Measurements from ENCODE around the gene GART. TPM values are rescaled to one million over a fixed set of nuclear protein-coding genes. Genes with fewer than 3 reads are reported as not detected.

GART gene
- polyA plus RNA-seq, 2 of the 4 experiments (the other 2 are of a cell fraction) = 42.3 to 70.2 TPM

DNA sequence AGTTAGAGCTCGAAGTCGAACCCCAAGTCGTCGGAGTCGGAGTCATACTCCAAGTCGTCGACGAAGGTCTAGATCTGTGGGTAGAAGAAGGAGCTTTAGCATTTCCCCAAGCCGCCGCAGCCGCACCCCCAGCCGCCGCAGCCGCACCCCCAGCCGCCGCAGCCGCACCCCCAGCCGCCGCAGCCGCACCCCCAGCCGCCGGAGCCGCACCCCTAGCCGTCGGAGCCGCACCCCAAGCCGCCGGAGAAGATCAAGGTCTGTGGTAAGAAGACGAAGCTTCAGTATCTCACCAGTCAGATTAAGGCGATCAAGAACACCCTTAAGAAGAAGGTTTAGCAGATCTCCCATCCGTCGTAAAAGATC, 13.0 kb upstream of the GART start:
- H3K4me2 ChIP-seq = no peak overlapping the region
- no peak for FAIRE-seq
- ChIA-PET CTCF (interaction anchor here (0.8 to 2.2 kb wide), 3 partner anchors 10 to 51 kb away, joined by 3 to 4 read pairs (median 3); no protein-coding TSS in a partner anchor), POLR2A (no interaction called here)
- no peaks in the 10 kb centered on the region for H3K9me3 ChIP-seq
- DNase-seq (ENCODE audit: low read depth in 1 of 2, low spot score in 1 of 2) = no peak
- no peak overlapping the region for H3K27ac ChIP-seq
- TF ChIP-seq EHF (CRISPR knock-in tag; IDR thresholded peaks at IDR 0.05) (no peak), RAD21 (conservative IDR thresholded peaks at IDR 0.05 in 1 of 2, IDR thresholded peaks at IDR 0.05 in 1 of 2) (no peak), ZFP36 (IDR thresholded peaks at IDR 0.05; ENCODE audit: borderline replicate concordance, partially characterized antibody) (no peak), CBX8 (IDR thresholded peaks at IDR 0.05) (no peak), POLR2A (IDR thresholded peaks at IDR 0.05; ENCODE audit: low read length) (no peak), ZC3H11A (IDR thresholded peaks at IDR 0.05) (no peak), MAFK (IDR thresholded peaks at IDR 0.05; ENCODE audit: partially characterized antibody) (no peak), TFCP2L1 (CRISPR knock-in tag; IDR thresholded peaks at IDR 0.05) (no peak), MAZ (IDR thresholded peaks at IDR 0.05; ENCODE audit: borderline replicate concordance, low read depth, low read length) (no peak), HOXB5 (CRISPR knock-in tag; IDR thresholded peaks at IDR 0.05) (no peak), MYC (IDR thresholded peaks at IDR 0.05; ENCODE audit: borderline replicate concordance, low read length) (no peak), ESRRA (IDR thresholded peaks at IDR 0.05; ENCODE audit: borderline replicate concordance, low read length) (no peak), RARB (CRISPR knock-in tag; IDR thresholded peaks at IDR 0.05) (no peak)
- TF ChIP-seq, protein P1, sequence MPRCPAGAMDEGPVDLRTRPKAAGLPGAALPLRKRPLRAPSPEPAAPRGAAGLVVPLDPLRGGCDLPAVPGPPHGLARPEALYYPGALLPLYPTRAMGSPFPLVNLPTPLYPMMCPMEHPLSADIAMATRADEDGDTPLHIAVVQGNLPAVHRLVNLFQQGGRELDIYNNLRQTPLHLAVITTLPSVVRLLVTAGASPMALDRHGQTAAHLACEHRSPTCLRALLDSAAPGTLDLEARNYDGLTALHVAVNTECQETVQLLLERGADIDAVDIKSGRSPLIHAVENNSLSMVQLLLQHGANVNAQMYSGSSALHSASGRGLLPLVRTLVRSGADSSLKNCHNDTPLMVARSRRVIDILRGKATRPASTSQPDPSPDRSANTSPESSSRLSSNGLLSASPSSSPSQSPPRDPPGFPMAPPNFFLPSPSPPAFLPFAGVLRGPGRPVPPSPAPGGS (IDR thresholded peaks at IDR 0.05) = no peak
- TF ChIP-seq, protein P2, sequence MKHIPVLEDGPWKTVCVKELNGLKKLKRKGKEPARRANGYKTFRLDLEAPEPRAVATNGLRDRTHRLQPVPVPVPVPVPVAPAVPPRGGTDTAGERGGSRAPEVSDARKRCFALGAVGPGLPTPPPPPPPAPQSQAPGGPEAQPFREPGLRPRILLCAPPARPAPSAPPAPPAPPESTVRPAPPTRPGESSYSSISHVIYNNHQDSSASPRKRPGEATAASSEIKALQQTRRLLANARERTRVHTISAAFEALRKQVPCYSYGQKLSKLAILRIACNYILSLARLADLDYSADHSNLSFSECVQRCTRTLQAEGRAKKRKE (CRISPR knock-in tag; IDR thresholded peaks at IDR 0.05; ENCODE audit: low read depth) = no peak
- TF ChIP-seq, protein P3, sequence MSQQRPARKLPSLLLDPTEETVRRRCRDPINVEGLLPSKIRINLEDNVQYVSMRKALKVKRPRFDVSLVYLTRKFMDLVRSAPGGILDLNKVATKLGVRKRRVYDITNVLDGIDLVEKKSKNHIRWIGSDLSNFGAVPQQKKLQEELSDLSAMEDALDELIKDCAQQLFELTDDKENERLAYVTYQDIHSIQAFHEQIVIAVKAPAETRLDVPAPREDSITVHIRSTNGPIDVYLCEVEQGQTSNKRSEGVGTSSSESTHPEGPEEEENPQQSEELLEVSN (IDR thresholded peaks at IDR 0.05; ENCODE audit: borderline replicate concordance, low read depth) = no peak
- no peaks in the 10 kb centered on the region for H3K4me1 ChIP-seq
- 95% methylated on average over 27 of the region's 32 CpGs for WGBS (ENCODE audit: missing lambda C conversion rate)
- no peak for ATAC-seq
- no peak overlapping the region for H3K4me3 ChIP-seq

DNA sequence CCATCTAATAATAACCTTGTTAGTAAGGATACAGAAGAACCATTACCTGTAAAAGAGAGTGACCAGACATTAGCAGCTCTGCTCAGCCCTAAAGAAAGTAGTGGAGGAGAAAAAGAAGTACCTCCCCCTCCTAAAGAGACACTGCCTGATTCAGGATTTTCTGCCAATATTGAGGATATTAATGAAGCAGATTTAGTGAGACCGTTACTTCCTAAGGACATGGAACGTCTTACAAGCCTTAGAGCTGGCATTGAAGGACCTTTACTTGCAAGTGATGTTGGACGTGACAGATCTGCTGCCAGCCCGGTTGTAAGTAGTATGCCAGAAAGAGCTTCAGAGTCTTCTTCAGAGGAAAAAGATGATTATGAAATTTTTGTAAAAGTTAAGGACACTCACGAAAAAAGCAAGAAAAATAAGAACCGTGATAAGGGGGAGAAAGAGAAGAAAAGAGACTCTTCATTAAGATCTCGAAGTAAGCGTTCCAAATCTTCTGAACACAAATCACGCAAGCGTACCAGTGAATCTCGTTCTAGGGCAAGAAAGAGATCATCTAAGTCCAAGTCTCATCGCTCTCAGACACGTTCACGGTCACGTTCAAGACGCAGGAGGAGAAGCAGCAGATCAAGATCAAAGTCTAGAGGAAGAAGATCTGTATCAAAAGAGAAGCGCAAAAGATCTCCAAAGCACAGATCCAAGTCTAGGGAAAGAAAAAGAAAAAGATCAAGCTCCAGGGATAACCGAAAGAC, 12.5 kb upstream of the GART start:
- ChIA-PET CTCF (interaction anchor here (0.8 to 1.0 kb wide), 2 partner anchors 9 to 51 kb away, joined by 3 read pairs; no protein-coding TSS in a partner anchor), POLR2A (no interaction called here)
- Histone ChIP-seq H3K27ac (no peak overlapping the region), H3K4me3 (no peak overlapping the region), H3K4me2 (no peak overlapping the region), H3K9me3 (no peaks in the 10 kb centered on the region), H3K4me1 (no peaks in the 10 kb centered on the region)
- no peak for ATAC-seq
- FAIRE-seq = no peak
- WGBS (ENCODE audit: missing lambda C conversion rate) = 91% methylated on average over 18 of the region's 18 CpGs
- no peak for DNase-seq (ENCODE audit: low read depth in 1 of 2, low spot score in 1 of 2)
- TF ChIP-seq, protein P4, sequence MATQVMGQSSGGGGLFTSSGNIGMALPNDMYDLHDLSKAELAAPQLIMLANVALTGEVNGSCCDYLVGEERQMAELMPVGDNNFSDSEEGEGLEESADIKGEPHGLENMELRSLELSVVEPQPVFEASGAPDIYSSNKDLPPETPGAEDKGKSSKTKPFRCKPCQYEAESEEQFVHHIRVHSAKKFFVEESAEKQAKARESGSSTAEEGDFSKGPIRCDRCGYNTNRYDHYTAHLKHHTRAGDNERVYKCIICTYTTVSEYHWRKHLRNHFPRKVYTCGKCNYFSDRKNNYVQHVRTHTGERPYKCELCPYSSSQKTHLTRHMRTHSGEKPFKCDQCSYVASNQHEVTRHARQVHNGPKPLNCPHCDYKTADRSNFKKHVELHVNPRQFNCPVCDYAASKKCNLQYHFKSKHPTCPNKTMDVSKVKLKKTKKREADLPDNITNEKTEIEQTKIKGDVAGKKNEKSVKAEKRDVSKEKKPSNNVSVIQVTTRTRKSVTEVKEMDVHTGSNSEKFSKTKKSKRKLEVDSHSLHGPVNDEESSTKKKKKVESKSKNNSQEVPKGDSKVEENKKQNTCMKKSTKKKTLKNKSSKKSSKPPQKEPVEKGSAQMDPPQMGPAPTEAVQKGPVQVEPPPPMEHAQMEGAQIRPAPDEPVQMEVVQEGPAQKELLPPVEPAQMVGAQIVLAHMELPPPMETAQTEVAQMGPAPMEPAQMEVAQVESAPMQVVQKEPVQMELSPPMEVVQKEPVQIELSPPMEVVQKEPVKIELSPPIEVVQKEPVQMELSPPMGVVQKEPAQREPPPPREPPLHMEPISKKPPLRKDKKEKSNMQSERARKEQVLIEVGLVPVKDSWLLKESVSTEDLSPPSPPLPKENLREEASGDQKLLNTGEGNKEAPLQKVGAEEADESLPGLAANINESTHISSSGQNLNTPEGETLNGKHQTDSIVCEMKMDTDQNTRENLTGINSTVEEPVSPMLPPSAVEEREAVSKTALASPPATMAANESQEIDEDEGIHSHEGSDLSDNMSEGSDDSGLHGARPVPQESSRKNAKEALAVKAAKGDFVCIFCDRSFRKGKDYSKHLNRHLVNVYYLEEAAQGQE (IDR thresholded peaks at IDR 0.05) = no peak
- TF ChIP-seq GATA3 (IDR thresholded peaks at IDR 0.05; ENCODE audit: borderline replicate concordance) (no peak), ZC3H11A (IDR thresholded peaks at IDR 0.05) (no peak), EHF (CRISPR knock-in tag; IDR thresholded peaks at IDR 0.05) (no peak), CHD2 (IDR thresholded peaks at IDR 0.05; ENCODE audit: low read length, partially characterized antibody) (no peak), ZFP36 (IDR thresholded peaks at IDR 0.05; ENCODE audit: borderline replicate concordance, partially characterized antibody) (no peak), POLR2A (IDR thresholded peaks at IDR 0.05; ENCODE audit: low read length) (no peak), ZNF302 (CRISPR knock-in tag; IDR thresholded peaks at IDR 0.05) (no peak), PHF8 (IDR thresholded peaks at IDR 0.05; ENCODE audit: borderline replicate concordance, low read depth) (no peak), SREBF2 (IDR thresholded peaks at IDR 0.05) (no peak), ESRRA (IDR thresholded peaks at IDR 0.05; ENCODE audit: borderline replicate concordance, low read length) (no peak), FOSB (CRISPR knock-in tag; IDR thresholded peaks at IDR 0.05) (no peak), HOXA7 (CRISPR knock-in tag; IDR thresholded peaks at IDR 0.05) (no peak)
- TF ChIP-seq, protein P5, sequence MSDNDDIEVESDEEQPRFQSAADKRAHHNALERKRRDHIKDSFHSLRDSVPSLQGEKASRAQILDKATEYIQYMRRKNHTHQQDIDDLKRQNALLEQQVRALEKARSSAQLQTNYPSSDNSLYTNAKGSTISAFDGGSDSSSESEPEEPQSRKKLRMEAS (IDR thresholded peaks at IDR 0.05) = no peak
- TF ChIP-seq, protein P1 (IDR thresholded peaks at IDR 0.05) = no peak
- TF ChIP-seq, protein P6, sequence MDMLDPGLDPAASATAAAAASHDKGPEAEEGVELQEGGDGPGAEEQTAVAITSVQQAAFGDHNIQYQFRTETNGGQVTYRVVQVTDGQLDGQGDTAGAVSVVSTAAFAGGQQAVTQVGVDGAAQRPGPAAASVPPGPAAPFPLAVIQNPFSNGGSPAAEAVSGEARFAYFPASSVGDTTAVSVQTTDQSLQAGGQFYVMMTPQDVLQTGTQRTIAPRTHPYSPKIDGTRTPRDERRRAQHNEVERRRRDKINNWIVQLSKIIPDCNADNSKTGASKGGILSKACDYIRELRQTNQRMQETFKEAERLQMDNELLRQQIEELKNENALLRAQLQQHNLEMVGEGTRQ (IDR thresholded peaks at IDR 0.05) = no peak
- TF ChIP-seq, protein P3 (IDR thresholded peaks at IDR 0.05; ENCODE audit: borderline replicate concordance, low read depth) = no peak

Measured in A549 (cell line).